HG02798 (cell line): ENCODE measurements around the gene CSF2RB.

Experiments
- ATAC-seq: cut with Tn5 transposase; IDR thresholded peaks from one replicate; pipeline ENCODE4 v1.9.1; 2021; ENCODE audit warnings: mild to moderate bottlenecking; ENCODE audit not compliant: unreplicated experiment, poor library complexity

The CSF2RB gene

GRCh38 chr22:36913427-36914389, at the start of gene CSF2RB:
TSS of gene CSF2RB (plus strand) at chr22:36913628. CDS start at chr22:36922208, 8,580 bp downstream.
- peak; percentile 50 for ATAC-seq

- no peak for ATAC-seq
Observed at GRCh38 chr22:36863979-36864378, 49.4 kb upstream of the CSF2RB start.

GRCh38 chr22:36864454-36865215, 48.8 kb upstream of the CSF2RB start:
- no peak for ATAC-seq

GRCh38 chr22:36865346-36865745, 48.1 kb upstream of the CSF2RB start:
- no peak for ATAC-seq

GRCh38 chr22:36867695-36868094, 45.7 kb upstream of the CSF2RB start:
- ATAC-seq: no peak

- no peak for ATAC-seq
Observed at GRCh38 chr22:36868546-36869181, 44.8 kb upstream of the CSF2RB start.

- ATAC-seq: no peak
Observed at GRCh38 chr22:36870250-36870649, 43.2 kb upstream of the CSF2RB start.

GRCh38 chr22:36871669-36872081, 41.8 kb upstream of the CSF2RB start:
- ATAC-seq: no peak

- ATAC-seq: no peak
Observed at GRCh38 chr22:36872084-36872483, 41.3 kb upstream of the CSF2RB start.

GRCh38 chr22:36872866-36873498, 40.4 kb upstream of the CSF2RB start:
- ATAC-seq: no peak

GRCh38 chr22:36873614-36874308, 39.7 kb upstream of the CSF2RB start:
- peak; percentile 83 for ATAC-seq

GRCh38 chr22:36874309-36874696, 39.1 kb upstream of the CSF2RB start:
- ATAC-seq: no peak

- no peak for ATAC-seq
Observed at GRCh38 chr22:36874736-36875135, 38.7 kb upstream of the CSF2RB start.

- no peak for ATAC-seq
Observed at GRCh38 chr22:36875741-36876140, 37.7 kb upstream of the CSF2RB start.

GRCh38 chr22:36879775-36880174, 33.7 kb upstream of the CSF2RB start:
- ATAC-seq: no peak

- ATAC-seq: no peak
Observed at GRCh38 chr22:36881504-36882245, 31.8 kb upstream of the CSF2RB start.

- ATAC-seq: no peak
Observed at GRCh38 chr22:36884349-36885158, 28.9 kb upstream of the CSF2RB start.

GRCh38 chr22:36885474-36885873, 28.0 kb upstream of the CSF2RB start:
- ATAC-seq: no peak
